H1 (cell line): ENCODE results near the gene CFAP65. TPM values are rescaled to one million over a fixed set of nuclear protein-coding genes. Genes with fewer than 3 reads are reported as not detected.

Experiments used
- BACH1 ChIP-seq: IDR thresholded peaks from 2 replicates; pipeline ENCODE4 v1.6.1; 2012; ENCODE audit warnings: low read length, improper control_type of control experiment
- CTBP2 ChIP-seq: IDR thresholded peaks from 2 replicates; pipeline ENCODE4 v1.7.0; 2011; ENCODE audit warnings: borderline replicate concordance, mild to moderate bottlenecking, moderate library complexity, mixed read lengths, low read length; ENCODE audit not compliant: insufficient read depth, insufficient read length
- FOSL1 ChIP-seq: IDR thresholded peaks from 2 replicates; pipeline ENCODE4 v1.6.1; 2011; ENCODE audit warnings: mild to moderate bottlenecking, low read depth, low read length, moderate library complexity; ENCODE audit not compliant: insufficient read depth
- GTF2F1 ChIP-seq: IDR thresholded peaks from 2 replicates; pipeline ENCODE4 v1.6.1; 2012; ENCODE audit warnings: low read depth, low read length, improper control_type of control experiment, borderline replicate concordance
- KDM5A ChIP-seq: fragments of 200-600 bp; IDR thresholded peaks from 2 replicates; pipeline ENCODE4 v1.7.1; 2012; ENCODE audit warnings: mild to moderate bottlenecking, low read length, inconsistent platforms, mixed read lengths
- MAFK ChIP-seq: IDR thresholded peaks from 2 replicates; pipeline ENCODE4 v1.6.1; 2012; ENCODE audit warnings: low read depth, mild to moderate bottlenecking, improper control_type of control experiment, low read length
- PHF8 ChIP-seq: fragments of 200-600 bp; sonication (generic); conservative IDR thresholded peaks from 2 replicates; pipeline ENCODE4 v1.7.1; 2012; ENCODE audit warnings: low read depth, mild to moderate bottlenecking, inconsistent platforms, low read length, moderate library complexity
- SIN3A ChIP-seq, 2 experiments: IDR thresholded peaks in 1 of 2; conservative IDR thresholded peaks in 1 of 2; 2 replicates each; pipeline ENCODE4 v1.6.1; 2011 to 2012; ENCODE audit warnings: low read length in 2 of 2, improper control_type of control experiment in 1 of 2, low read depth in 1 of 2, mild to moderate bottlenecking in 1 of 2
- TBP ChIP-seq: IDR thresholded peaks from 2 replicates; pipeline ENCODE4 v1.6.1; 2011; ENCODE audit warnings: low read depth, low read length, improper control_type of control experiment
- polyA plus RNA-seq, 7 experiments: library from polyadenylated mRNA; depleted of rRNA in 3 of 7; stranded (reverse) in 5 of 7; unstranded in 2 of 7; fragments of >200 nt in 5 of 7; fragments of 200-250 nt in 2 of 7; gene quantifications; 1 replicate in 5 of 7; 2 replicates in 1 of 7; 4 replicates in 1 of 7; pipeline versions ENCODE4 v1.2.1 to v1.2.3, GENCODE V29; 2011 to 2013; ENCODE audit warnings: missing spikeins in 2 of 7, mixed read lengths in 2 of 7
- total RNA-seq: library from RNA; stranded (reverse); fragmentation: NEBNext Ultra II Directional; extraction: Animal tissue kit (Norgen Biotek cat#: 25700); gene quantifications from 2 replicates; pipeline ENCODE4 v1.2.1, GENCODE V29; 2021
- TF ChIP-seq, protein P1 (sequence below): fragments of 300-600 bp; sonication (generic); IDR thresholded peaks from 2 replicates; pipeline ENCODE4 v1.7.1; 2012; ENCODE audit warnings: low read length, moderate library complexity, mild to moderate bottlenecking, inconsistent platforms; ENCODE audit not compliant: insufficient replicate concordance

Gene CFAP65
- total and polyA plus RNA-seq, 2 of the 8 experiments (the other 6 are each of a cell fraction or from before 2014, with no cell fraction given), result 0.19 to 0.45 TPM

DNA sequence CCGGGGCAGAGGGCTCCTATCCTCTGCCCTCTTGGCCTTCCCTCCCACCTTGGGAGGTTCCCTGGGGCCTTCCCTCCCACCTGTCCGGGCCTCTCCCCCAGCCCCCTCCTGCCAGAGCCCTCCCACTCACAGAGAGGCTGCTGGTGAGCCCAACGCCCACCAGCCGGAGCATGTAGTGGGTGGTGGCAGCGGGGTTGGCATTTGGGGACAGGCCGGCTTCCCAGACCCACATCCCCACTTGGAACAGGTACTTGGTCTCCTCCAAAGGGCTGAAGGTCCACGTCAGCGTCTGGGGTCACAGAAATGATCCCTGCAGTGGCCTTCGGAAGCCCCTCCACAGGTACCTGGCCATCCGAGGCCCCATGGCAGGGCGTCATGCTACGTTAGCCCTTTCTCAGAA lies 19.3 kb downstream of the CFAP65 start (continued):
- TF ChIP-seq, protein P1, sequence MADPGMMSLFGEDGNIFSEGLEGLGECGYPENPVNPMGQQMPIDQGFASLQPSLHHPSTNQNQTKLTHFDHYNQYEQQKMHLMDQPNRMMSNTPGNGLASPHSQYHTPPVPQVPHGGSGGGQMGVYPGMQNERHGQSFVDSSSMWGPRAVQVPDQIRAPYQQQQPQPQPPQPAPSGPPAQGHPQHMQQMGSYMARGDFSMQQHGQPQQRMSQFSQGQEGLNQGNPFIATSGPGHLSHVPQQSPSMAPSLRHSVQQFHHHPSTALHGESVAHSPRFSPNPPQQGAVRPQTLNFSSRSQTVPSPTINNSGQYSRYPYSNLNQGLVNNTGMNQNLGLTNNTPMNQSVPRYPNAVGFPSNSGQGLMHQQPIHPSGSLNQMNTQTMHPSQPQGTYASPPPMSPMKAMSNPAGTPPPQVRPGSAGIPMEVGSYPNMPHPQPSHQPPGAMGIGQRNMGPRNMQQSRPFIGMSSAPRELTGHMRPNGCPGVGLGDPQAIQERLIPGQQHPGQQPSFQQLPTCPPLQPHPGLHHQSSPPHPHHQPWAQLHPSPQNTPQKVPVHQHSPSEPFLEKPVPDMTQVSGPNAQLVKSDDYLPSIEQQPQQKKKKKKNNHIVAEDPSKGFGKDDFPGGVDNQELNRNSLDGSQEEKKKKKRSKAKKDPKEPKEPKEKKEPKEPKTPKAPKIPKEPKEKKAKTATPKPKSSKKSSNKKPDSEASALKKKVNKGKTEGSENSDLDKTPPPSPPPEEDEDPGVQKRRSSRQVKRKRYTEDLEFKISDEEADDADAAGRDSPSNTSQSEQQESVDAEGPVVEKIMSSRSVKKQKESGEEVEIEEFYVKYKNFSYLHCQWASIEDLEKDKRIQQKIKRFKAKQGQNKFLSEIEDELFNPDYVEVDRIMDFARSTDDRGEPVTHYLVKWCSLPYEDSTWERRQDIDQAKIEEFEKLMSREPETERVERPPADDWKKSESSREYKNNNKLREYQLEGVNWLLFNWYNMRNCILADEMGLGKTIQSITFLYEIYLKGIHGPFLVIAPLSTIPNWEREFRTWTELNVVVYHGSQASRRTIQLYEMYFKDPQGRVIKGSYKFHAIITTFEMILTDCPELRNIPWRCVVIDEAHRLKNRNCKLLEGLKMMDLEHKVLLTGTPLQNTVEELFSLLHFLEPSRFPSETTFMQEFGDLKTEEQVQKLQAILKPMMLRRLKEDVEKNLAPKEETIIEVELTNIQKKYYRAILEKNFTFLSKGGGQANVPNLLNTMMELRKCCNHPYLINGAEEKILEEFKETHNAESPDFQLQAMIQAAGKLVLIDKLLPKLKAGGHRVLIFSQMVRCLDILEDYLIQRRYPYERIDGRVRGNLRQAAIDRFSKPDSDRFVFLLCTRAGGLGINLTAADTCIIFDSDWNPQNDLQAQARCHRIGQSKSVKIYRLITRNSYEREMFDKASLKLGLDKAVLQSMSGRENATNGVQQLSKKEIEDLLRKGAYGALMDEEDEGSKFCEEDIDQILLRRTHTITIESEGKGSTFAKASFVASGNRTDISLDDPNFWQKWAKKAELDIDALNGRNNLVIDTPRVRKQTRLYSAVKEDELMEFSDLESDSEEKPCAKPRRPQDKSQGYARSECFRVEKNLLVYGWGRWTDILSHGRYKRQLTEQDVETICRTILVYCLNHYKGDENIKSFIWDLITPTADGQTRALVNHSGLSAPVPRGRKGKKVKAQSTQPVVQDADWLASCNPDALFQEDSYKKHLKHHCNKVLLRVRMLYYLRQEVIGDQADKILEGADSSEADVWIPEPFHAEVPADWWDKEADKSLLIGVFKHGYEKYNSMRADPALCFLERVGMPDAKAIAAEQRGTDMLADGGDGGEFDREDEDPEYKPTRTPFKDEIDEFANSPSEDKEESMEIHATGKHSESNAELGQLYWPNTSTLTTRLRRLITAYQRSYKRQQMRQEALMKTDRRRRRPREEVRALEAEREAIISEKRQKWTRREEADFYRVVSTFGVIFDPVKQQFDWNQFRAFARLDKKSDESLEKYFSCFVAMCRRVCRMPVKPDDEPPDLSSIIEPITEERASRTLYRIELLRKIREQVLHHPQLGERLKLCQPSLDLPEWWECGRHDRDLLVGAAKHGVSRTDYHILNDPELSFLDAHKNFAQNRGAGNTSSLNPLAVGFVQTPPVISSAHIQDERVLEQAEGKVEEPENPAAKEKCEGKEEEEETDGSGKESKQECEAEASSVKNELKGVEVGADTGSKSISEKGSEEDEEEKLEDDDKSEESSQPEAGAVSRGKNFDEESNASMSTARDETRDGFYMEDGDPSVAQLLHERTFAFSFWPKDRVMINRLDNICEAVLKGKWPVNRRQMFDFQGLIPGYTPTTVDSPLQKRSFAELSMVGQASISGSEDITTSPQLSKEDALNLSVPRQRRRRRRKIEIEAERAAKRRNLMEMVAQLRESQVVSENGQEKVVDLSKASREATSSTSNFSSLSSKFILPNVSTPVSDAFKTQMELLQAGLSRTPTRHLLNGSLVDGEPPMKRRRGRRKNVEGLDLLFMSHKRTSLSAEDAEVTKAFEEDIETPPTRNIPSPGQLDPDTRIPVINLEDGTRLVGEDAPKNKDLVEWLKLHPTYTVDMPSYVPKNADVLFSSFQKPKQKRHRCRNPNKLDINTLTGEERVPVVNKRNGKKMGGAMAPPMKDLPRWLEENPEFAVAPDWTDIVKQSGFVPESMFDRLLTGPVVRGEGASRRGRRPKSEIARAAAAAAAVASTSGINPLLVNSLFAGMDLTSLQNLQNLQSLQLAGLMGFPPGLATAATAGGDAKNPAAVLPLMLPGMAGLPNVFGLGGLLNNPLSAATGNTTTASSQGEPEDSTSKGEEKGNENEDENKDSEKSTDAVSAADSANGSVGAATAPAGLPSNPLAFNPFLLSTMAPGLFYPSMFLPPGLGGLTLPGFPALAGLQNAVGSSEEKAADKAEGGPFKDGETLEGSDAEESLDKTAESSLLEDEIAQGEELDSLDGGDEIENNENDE, result no peak
- TF ChIP-seq CTBP2 (no peak), PHF8 (no peak), GTF2F1 (no peak), SIN3A (conservative IDR thresholded peaks at IDR 0.05 in 1 of 2, IDR thresholded peaks at IDR 0.05 in 1 of 2; ENCODE audit: low read depth in 1 of 2, low read length in 2 of 2) (no peak), TBP (no peak), MAFK (no peak), FOSL1 (no peak), BACH1 (no peak), KDM5A (no peak)
